GM15510 (cell line): ENCODE measurements around the gene CUEDC1.

ENCODE experiments used
- POLR2A ChIP-seq: IDR thresholded peaks from 3 replicates; pipeline ENCODE4 v1.6.1; 2011; ENCODE audit warnings: borderline replicate concordance; ENCODE audit not compliant: insufficient read length; ENCODE audit errors: extremely low read depth

The CUEDC1 gene

DNA sequence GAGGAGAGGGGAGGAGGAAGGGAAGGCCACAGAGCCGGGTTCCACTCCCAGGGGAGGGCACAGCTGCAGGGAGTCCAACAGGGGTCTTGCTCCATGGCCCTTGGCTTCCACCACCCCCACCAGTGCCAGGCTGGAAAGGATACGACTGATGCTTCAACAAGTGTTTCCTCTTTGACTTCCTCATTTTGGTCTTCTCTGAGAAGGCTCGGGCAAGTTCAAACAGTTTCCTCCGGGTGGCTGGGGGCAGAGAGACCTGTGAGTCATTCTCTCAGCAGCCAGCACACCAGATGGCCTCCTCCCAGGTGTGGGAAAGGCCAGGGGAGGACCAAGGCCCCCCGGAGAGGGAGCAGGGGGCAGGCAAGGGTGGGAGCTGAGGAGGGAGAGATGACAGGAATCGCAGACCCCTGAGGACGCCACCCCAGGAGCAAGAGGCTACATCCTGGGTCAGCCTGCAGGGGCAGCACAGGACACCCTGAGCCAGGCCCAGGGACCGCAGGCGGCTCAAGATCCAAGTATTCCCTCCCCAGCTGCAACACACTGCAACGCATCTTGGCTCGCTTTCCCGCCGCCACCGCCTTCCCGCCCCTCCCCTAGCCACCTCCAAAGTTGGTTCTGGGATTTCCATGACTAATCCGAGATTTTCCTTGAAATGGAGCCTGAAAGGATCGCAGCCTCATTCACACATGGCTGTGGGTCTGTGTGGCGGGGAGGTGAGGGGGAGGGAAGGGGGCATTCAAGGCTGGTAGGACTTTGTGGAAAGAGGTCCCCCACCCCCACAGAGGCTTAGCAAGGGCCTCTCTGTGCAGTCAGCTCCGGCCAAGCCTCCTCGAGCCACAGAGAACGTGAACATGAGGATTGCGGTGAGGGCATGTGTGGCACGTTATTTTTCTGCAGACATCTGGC lies 87.0 kb downstream of the CUEDC1 start:
- TF ChIP-seq POLR2A, result no peak

DNA sequence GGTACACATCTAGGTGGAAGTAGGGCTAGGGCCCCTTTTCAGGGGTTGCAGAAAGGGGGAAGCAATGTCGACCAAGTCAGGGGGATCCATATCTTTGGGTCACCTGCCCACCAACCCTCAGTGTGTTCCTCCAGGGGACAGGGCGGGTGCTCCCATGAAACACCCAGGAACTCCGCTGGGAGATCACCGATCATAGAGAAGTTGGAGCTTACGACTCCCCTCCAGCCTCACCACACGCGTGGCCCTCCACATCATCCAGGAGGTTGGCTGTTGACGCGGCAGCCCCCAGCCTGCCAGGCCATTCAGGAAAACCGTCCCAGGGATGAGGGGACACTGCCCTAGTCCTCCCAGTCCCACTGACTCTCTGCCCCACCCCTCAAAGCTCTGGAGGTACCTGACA lies 88.1 kb downstream of the CUEDC1 start:
- TF ChIP-seq POLR2A, result no peak

GRCh38 chr17:57866723-57867122 lies 88.5 kb downstream of the CUEDC1 start:
- TF ChIP-seq POLR2A, result no peak

GRCh38 chr17:57866319-57866718 lies 88.9 kb downstream of the CUEDC1 start:
- TF ChIP-seq POLR2A, result no peak

- no peak for TF ChIP-seq POLR2A
These were observed 90.9 kb downstream of the CUEDC1 start for GRCh38 chr17:57864273-57864672.

DNA sequence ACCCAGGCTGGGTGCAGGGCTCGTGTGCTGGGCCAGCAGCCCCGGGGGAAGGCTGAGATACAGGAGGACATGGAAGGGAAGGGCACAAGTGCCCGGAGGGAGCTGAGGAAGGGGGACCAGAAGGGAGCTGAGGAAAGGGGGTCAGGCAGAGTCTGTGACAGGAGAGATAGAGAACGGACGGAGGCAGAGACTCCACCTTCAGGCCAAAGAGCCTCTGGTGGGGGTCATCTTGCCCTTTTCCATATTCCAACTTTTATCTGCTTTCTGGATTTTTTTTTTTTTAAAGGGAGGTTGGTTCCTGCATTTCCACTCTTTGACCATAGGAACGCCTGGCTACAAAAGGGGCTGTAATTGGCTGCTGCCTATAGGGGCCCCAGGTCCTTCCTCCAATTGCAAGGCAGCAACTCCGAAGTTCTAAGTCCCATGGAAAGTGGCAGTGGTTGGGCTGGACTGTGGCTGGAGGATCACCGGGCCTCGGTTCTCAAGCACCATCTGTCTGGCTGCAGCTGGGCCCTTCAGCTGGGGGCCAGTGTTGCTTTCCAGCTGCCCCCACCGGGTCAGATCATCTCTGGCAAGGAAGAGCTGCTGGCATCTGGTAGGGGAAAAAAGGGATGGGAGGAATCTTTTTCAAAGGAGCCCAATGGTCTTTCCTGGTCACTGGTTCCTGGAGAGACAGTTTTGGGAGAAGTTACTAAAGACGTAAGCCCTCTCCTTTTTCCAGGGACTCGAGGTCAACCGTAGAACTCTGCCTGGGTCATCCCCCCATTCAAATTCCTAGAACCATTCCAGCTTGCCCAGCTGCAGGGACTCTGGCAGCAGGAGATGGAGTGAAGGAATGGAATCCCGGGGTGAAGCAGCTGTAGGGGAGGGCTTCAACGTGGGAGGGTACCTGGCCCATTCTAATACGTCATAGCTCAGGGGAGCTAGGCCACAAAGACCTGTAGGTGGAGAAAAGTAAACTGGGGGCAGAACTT lies 92.2 kb downstream of the CUEDC1 start:
- TF ChIP-seq POLR2A, result no peak

DNA sequence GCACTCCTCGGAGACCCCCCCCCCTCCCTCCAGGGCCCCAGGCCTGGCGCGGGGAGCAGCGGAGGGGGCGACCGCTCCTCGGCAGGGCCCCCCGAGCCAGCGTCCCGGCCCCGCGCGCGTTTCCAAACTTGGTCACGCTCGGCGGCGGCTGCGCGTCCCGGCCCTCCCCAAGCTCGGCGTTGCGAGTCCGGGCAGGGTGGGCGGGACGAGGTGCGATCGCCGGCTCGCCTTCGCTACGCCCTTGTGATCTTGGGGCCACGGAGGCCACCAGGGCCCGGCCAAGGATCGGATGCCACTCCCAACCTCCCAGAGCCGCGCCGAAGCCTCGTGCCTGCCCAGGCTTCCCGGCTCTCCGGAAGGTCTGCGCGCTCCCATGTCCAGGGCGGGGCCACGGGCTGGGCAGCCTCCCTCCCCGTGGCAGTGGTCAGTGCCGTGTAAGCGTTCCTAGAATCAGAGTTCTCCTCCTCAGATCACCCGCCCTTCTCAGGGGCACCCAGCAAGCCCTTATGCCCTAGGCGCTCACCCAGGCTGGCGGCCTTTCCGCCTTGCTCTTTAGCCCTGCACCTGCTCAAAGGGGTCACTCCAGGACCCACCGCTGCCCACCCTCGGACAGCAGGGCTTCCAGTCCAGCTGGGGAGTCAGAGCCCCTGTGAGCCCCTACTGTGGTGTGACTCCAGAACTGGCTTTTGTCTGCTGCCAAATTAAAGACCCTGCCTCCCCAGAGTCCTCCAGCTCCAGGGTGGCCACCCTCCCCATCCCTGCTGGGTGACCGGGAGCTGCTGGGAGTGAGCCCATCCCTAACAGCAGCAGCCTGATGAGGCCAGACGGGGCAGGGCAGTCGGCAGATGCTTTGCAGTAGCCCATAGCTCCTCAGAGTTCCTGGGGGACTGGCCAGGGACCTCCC lies 93.2 kb downstream of the CUEDC1 start:
- no peak for TF ChIP-seq POLR2A

DNA sequence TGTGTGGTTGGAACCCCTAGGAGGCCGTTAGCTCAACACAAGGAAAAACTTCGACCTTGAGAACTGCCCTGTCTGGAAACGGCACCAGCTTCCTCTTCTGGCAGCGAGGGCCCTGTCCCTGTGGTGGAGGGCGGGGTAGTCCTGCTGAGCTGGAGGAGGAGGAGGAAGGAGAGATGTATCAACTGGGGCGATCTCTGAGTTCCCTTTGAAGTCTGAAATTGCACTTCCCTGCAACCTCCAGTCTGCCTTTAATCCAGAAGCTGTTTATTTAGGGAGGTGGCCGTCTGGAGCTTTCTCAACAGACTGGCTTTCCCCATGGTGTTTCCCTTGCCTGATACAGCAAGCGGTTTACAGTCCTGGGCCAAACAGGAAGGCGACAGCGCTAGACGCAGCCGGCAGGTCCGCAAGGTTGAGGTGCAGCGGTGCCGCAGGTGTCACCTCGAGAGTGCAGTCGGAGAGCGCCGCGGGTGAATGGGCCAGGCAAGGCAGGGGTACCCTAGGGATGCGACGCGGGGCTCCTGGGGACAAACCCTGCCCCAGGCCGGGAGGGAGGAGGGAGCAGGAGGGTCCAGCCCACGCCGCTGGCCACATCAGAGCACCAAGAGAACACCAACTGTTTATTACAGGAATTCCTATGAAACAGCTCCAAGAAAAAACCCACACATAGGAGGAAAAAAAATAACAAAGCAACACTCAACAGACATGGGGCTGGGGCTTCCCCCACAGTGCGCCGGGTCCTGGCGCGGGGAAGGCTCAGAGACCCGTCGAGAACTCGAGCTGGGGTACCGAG lies 94.0 kb downstream of the CUEDC1 start:
- no peak for TF ChIP-seq POLR2A

DNA sequence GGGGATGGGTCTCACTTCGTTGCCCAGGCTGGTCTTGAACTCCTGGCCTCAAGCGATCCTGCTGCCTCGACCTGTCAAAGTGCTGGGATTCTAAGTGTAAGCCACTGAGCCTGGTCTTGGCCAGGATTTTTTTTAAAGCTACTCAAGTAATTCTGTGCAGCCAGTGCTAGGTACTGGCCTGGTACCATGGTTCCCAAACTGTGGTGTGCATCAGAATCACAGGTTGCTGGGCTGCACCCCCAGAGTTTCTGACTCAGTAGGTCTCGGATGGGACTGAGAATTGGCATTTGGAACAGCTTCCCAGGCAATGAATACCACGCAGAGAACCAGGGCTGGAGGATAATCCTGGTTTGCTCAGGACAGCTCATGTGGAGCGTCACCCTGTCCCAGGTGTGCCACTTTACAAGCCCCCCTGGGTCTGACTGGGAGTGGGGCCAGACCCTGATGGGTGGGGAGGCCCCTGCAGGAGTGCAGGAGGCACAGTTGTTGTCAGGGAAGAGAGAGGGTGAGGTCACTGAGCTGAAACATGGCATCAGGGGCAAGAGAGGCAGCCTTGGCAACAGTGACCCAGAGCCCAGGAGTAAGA lies 94.7 kb downstream of the CUEDC1 start:
- TF ChIP-seq POLR2A, result no peak

DNA sequence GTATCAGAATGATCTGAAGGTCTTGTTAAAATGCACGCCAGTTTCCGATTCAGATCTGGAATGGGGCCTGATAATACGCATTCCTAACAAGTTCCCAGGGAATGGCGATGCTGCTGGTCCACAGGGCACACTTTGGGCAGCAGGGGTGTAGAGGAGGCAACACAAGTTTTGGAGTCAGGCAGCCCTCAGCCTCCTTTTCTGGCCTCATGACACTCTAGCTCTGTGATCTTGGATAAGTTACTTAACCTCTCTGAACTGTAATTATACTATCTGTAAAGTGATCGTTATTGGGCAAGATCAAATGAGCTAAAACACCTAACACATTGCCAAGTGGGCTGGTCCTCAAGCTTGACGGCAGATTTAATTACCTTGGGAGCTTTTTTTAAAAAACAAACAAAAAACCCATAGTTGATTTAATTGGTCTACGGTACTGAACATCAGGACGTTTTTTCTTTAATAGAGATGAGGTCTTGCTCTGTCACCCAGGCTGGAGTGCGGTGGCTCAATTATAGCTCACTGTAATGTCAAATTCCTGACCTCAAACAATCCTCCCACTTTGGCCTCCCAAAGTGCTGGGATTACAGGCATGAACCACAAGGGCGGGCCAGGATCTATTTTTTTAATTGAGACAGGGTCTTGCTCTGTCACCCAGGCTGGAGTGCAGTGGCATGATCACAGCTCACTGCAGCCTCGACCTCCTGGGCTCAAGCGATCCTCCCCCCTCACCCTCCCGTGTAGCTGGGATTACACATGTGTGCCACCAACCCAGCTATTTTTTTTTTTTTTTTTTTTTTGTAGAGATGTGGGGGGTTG lies 95.4 kb downstream of the CUEDC1 start:
- TF ChIP-seq POLR2A, result no peak

- TF ChIP-seq POLR2A, result no peak
These were observed 96.4 kb downstream of the CUEDC1 start for GRCh38 chr17:57858838-57859237.

DNA sequence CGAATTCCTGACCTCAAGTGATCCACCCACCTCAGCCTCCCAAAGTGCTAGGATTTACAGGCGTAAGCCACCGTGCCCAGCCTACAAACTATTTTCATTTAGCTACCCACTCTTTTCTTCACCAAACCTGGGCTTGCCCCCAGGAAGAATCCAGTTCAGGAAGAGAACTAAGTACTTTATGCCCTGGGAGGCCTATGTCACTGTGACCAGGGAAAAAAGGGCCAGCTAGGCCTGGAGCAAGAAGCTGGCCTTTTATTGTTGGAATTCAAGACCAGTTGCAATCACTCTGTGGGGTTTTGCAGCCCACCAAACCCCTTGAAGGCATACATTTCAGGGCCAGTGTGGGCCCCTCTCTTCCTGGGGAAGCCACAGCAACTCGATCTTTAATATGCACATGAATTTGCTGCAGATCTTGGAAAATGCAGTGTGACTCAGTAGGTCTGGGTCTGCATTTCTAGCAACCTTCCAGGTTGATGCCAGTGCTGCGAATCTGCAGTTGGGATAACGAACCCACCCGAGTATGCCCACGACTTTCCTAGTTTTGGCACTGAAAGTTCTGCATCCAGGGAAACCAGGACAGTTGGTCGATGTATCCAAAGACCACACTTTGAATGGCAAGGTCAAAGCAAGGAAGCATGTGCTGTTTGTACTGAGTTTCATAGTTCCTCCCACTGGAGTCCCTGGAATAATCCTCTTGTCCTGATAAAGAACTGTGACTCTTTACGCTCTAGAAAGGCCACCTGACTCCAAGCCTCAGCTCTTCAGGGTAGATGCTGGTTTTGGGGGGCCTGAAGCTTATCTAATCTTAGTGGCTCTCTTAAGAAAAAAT lies 98.2 kb downstream of the CUEDC1 start:
- no peak for TF ChIP-seq POLR2A
